Left lung (tissue), 10 donors: ENCODE results near the gene HPRT1. TPM values are rescaled to one million over a fixed set of nuclear protein-coding genes. Genes with fewer than 3 reads are reported as not detected.

Source experiments
- ATAC-seq: fragments of 200-7000 bp; cut with Tn5 transposase; one replicate; pipeline ENCODE4 v1.9.1; 2020; ENCODE audit warnings: moderate library complexity
- DNase-seq, 4 donors: peaks; one replicate each; pipeline ENCODE4 v3.0.0-alpha.2; 2013 to 2020
- H3K27ac ChIP-seq, 2 donors: fragments of 200-600 bp; sonication (generic) in 1 of 2; one replicate each; pipeline versions ENCODE4 v1.5.0 to v1.8.0; 2020 to 2021
- H3K27me3 ChIP-seq, 2 donors: fragments of 200-600 bp; sonication (generic) in 1 of 2; one replicate each; pipeline versions ENCODE4 v1.5.0 to v1.8.0; 2020 to 2021
- H3K36me3 ChIP-seq, 2 donors: fragments of 200-600 bp; sonication (generic) in 1 of 2; one replicate each; pipeline versions ENCODE4 v1.5.0 to v1.8.0; 2020 to 2021
- H3K4me1 ChIP-seq, 2 donors: fragments of 200-600 bp; one replicate each; pipeline ENCODE4 v1.8.0; 2021
- H3K4me3 ChIP-seq, 2 donors: fragments of 200-600 bp; sonication (generic) in 1 of 2; one replicate each; pipeline versions ENCODE4 v1.5.0 to v1.8.0; 2020 to 2021; ENCODE audit warnings: mild to moderate bottlenecking in 1 of 2
- H3K9me3 ChIP-seq, 2 donors: fragments of 200-600 bp; sonication (generic) in 1 of 2; one replicate each; pipeline versions ENCODE4 v1.5.0 to v1.8.0; 2020 to 2021
- intact Hi-C, 2 donors: fragments of 100-400 bp; cut with DNase I; formaldehyde crosslinking; loops; one replicate each; pipeline versions ENCODE4 v1.11.2 to v1.14.2; 2022
- microRNA-seq, 2 donors: library from miRNA; unstranded; fragments of <30 nt; microRNA quantifications; one replicate each; pipeline ENCODE4, GENCODE V29; 2019
- polyA plus RNA-seq, 6 donors: library from polyadenylated mRNA; unstranded; fragments of 120-200 nt; gene quantifications; one replicate each; pipeline ENCODE4 v1.2.1, GENCODE V29; 2013; ENCODE audit not compliant: insufficient read length in 6 of 6
- total RNA-seq, 2 donors: library from RNA; stranded (reverse); fragmentation: NEBNext Ultra II Directional; extraction: Animal tissue kit (Norgen Biotek cat#: 25700); gene quantifications; one replicate each; pipeline ENCODE4 v1.2.1, GENCODE V29; 2021
- TF ChIP-seq, protein P1 (sequence below), 2 donors: fragments of 200-600 bp; sonication (generic) in 1 of 2; IDR thresholded peaks; one replicate each; pipeline versions ENCODE4 v1.5.0 to v1.8.0; 2021; ENCODE audit warnings: antibody characterized with exemption in 2 of 2
- donor health status: DM: no; HTN: yes; CAD: no.
- donor health status: DM: no; HTN: no; CAD: no.

HPRT1 gene
- total and polyA plus RNA-seq, 8 donors, result 17.5 to 26.9 (median 19.5) TPM

DNA sequence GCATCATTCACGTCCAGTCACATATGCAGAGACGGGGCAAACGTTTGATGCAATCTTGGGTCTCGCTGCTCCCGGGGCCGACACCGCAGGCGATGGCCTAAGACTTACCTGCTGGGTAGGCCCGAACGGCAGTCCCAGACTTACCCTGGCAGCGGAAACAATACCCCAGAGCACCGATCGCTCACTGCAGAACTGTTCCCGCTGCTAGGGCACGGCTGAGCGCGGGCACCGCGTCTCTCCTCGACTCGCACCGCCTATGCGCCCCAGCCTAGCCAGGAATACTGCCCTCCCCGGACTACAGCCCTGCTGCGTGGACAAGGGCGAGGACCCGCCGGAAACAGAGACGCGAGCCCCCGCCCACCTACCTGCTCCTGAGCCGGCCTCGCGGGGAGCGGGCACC is 86.2 kb downstream of the HPRT1 start:
- no peak overlapping the region for H3K4me3 ChIP-seq
- no peak for DNase-seq
- H3K9me3 ChIP-seq, result no peaks in the 10 kb centered on the region
- peaks cover 22 to 75% of the 10 kb centered on the region in 2 donors for H3K27me3 ChIP-seq
- intact Hi-C loops, result no loop called here
- TF ChIP-seq, protein P1, sequence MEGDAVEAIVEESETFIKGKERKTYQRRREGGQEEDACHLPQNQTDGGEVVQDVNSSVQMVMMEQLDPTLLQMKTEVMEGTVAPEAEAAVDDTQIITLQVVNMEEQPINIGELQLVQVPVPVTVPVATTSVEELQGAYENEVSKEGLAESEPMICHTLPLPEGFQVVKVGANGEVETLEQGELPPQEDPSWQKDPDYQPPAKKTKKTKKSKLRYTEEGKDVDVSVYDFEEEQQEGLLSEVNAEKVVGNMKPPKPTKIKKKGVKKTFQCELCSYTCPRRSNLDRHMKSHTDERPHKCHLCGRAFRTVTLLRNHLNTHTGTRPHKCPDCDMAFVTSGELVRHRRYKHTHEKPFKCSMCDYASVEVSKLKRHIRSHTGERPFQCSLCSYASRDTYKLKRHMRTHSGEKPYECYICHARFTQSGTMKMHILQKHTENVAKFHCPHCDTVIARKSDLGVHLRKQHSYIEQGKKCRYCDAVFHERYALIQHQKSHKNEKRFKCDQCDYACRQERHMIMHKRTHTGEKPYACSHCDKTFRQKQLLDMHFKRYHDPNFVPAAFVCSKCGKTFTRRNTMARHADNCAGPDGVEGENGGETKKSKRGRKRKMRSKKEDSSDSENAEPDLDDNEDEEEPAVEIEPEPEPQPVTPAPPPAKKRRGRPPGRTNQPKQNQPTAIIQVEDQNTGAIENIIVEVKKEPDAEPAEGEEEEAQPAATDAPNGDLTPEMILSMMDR (IDR thresholded peaks at IDR 0.05), result no peak
- no peak for ATAC-seq
- H3K36me3 ChIP-seq, result no peaks in the 10 kb centered on the region
- H3K27ac ChIP-seq, result no peak overlapping the region
- peaks cover 0 to 8% of the 10 kb centered on the region in 2 donors for H3K4me1 ChIP-seq

DNA sequence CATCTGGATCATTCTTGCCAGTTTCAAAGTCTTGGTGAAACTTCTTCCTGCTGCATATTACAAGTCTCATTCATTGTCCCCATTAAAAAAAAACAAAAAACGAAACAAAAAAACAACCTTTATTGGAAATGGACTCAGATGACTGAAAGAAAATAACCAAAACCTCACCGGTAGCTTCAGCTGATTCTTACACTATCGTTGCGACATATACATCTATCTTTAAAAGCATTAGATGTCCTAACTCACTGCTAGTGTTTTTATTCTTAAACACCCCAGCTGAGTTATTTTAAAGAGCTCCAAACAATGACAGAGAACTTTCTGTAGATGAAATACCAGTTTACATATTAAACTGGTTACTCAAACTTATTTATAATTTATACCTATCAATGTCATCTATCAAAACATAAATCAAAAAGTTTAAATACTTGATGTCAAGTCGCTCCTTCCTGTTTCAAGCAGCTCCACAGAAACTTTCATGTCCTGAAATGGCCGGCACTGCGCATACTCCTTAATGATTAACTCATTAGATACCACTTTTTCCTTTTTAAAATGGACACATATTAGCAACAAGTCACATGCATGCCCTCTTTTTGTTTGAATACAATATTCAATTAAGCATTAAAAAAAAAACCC is 87.2 kb downstream of the HPRT1 start:
- intact Hi-C loops, result no loop called here
- H3K4me3 ChIP-seq, result no peak overlapping the region
- TF ChIP-seq, protein P1 (IDR thresholded peaks at IDR 0.05), result no peak
- peaks cover 27 to 76% of the 10 kb centered on the region in 2 donors for H3K27me3 ChIP-seq
- no peak overlapping the region for H3K27ac ChIP-seq
- H3K36me3 ChIP-seq, result no peaks in the 10 kb centered on the region
- no peaks in the 10 kb centered on the region for H3K9me3 ChIP-seq
- H3K4me1 ChIP-seq, result peaks cover 0 to 8% of the 10 kb centered on the region in 2 donors
- no peak for ATAC-seq
- DNase-seq, result no peak

DNA sequence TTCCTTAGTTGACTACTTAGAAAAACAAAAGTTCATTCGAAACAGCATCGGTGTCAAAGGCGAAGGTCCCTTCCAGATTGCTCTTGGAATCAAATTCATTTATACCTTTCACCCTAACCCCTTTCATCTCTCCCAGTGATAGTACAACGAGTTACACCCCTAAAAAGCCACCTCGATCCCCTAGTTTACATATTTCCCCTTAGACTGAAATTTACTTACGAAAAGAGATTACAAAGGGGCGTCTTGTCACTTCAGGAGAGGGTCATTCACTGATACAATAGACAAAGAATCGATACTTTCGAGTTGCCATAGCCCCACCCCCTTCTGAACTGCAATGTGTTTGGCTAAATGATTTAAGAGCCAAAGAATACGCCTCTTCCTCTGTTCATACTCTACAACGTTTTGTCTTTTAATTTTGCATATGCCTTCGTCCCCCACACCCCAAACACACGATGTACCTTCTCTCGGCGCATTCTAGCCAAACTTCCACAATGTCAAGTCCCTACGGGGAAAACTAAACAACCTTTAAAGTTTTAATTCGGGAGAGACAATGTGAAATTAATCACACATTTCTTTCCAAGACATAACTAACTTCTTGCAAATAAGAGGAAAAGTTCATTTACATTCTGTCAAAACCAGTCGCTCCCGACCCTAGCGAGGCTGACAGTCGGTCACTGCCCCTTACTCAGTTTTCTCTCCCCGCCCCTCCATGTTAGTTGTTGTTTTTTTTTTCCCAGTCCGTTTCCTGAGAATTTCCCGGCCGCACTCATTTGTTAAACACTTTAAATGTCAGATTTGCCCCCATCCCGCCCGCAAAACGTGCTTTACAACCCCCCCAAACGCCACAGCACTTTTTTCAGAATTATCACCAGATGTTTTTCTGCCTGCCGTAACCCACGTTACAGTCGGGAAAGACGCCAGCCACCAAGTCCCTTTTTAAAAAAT is 88.6 kb downstream of the HPRT1 start:
- DNase-seq (peak in 1 of 4 donors; percentile 26), ATAC-seq (no peak)
- TF ChIP-seq, protein P1 (IDR thresholded peaks at IDR 0.05), result no peak
- intact Hi-C loops, result no loop called here
- H3K9me3 ChIP-seq, result no peaks in the 10 kb centered on the region
- no peaks in the 10 kb centered on the region for H3K36me3 ChIP-seq
- peaks cover 0 to 8% of the 10 kb centered on the region in 2 donors for H3K4me1 ChIP-seq
- peak overlapping the region; percentile 57 to 84 for H3K27ac ChIP-seq
- peaks cover 27 to 76% of the 10 kb centered on the region in 2 donors for H3K27me3 ChIP-seq
- H3K4me3 ChIP-seq, result peak overlapping the region; percentile 38 to 46

Small RNAs within 50 kb of the gene (microRNA-seq; reads per million reads assigned to microRNA genes)
- gene MIR424 (4,377 to 11,892 reads per million in 2 donors), gene MIR450A1 (2.5 to 4.9 reads per million in 2 donors), gene MIR450A2 (2.5 to 4.8 reads per million in 2 donors), gene MIR450B (4.2 to 8.6 reads per million in 2 donors), gene MIR503 (73.4 to 271 reads per million in 2 donors), gene MIR542 (48.9 to 132 reads per million in 2 donors)

Other genes starting within 250 kb of the HPRT1 start
- gene CCDC160, start 223.0 kb upstream of the HPRT1 start, total RNA-seq, result under 1 TPM; 0.50 to 0.64 TPM
- gene CCDC160, start 223.0 kb upstream of the HPRT1 start, polyA plus RNA-seq, result 1 to 10 TPM; 2.2 to 3.2 (median 2.4) TPM
- 10 to 100 TPM; 17.7 to 18.7 TPM for gene PHF6, start 86.9 kb upstream of the HPRT1 start, total RNA-seq
- gene PHF6, start 86.9 kb upstream of the HPRT1 start, polyA plus RNA-seq, result 10 to 100 TPM; 36.8 to 46.2 (median 42.0) TPM
- gene PLAC1, start 198.3 kb downstream of the HPRT1 start, total RNA-seq, result not detected
- under 1 TPM; 0.18 to 0.77 (median 0.46) TPM for gene PLAC1, start 198.3 kb downstream of the HPRT1 start, polyA plus RNA-seq